K562 (cell line): ENCODE results near the gene ANKS3. TPM values are rescaled to one million over a fixed set of nuclear protein-coding genes. Genes with fewer than 3 reads are reported as not detected.

Source experiments
- CBFA2T2 ChIP-seq: fragments of 450-650 bp; conservative IDR thresholded peaks from 2 replicates; pipeline ENCODE4 v1.6.1; 2017; ENCODE audit warnings: mild to moderate bottlenecking
- ETS2 ChIP-seq: IDR thresholded peaks from 2 replicates; pipeline ENCODE4 v1.6.1; 2016; ENCODE audit warnings: borderline replicate concordance, missing genetic modification characterization, mild to moderate bottlenecking, moderate library complexity, missing compliant biosample characterization; ENCODE audit not compliant: poor library complexity, severe bottlenecking
- FOS ChIP-seq: IDR thresholded peaks from 3 replicates; pipeline ENCODE4 v1.6.1; 2011; ENCODE audit not compliant: insufficient read length; ENCODE audit errors: extremely low read depth
- HNRNPK ChIP-seq: fragments of 200-400 bp; formaldehyde crosslinking; IDR thresholded peaks from one replicate; pipeline ENCODE4 v1.6.1; 2018; ENCODE audit warnings: mild to moderate bottlenecking, low read depth, low read length; ENCODE audit not compliant: poor library complexity, severe bottlenecking
- KLF10 ChIP-seq: fragments of 250-450 bp; sonication (Bioruptor Pico); IDR thresholded peaks from 2 replicates; pipeline ENCODE4 v1.6.1; 2021; ENCODE audit warnings: matching md5 sums
- PTBP1 ChIP-seq: fragments of 200-400 bp; formaldehyde crosslinking; IDR thresholded peaks from 2 replicates; pipeline ENCODE4 v1.6.1; 2017; ENCODE audit warnings: low read depth, low read length
- RFX5 ChIP-seq: IDR thresholded peaks from 2 replicates; pipeline ENCODE4 v1.6.1; 2011; ENCODE audit warnings: low read depth, mild to moderate bottlenecking, improper control_type of control experiment, low read length
- SMARCE1 ChIP-seq: fragments of 450-650 bp; IDR thresholded peaks from 2 replicates; pipeline ENCODE4 v1.7.1; 2016; ENCODE audit warnings: mild to moderate bottlenecking
- SNRNP70 ChIP-seq: fragments of 200-400 bp; formaldehyde crosslinking; optimal IDR thresholded peaks from 2 replicates; pipeline ENCODE3; 2017; ENCODE audit warnings: low read depth, low read length
- SPI1 ChIP-seq: IDR thresholded peaks from 2 replicates; pipeline ENCODE4 v1.6.1; 2011; ENCODE audit warnings: low read depth, low read length, control low read depth, borderline replicate concordance
- TEAD2 ChIP-seq: fragments of 450-650 bp; IDR thresholded peaks from 2 replicates; pipeline ENCODE4 v1.6.1; 2016; ENCODE audit warnings: missing genetic modification characterization, control low read depth, missing compliant biosample characterization
- TRIM24 ChIP-seq, 2 experiments: fragments of 450-650 bp; IDR thresholded peaks; 2 replicates each; pipeline ENCODE4 v1.6.1; 2016
- polyA plus RNA-seq, 8 experiments: library from polyadenylated mRNA; depleted of rRNA in 4 of 8; stranded (reverse) in 5 of 8; unstranded in 3 of 8; fragments of >200 nt; fragmentation: Nextera tagmentation in 2 of 8; fragmentation: Illumina TruSeq in 1 of 8; extraction: Ambion mirVana in 2 of 8; extraction: Trizol in 1 of 8; gene quantifications; 2 replicates each; pipeline versions ENCODE4 v1.2.1 to v1.2.3, GENCODE V29; 2011 to 2014; ENCODE audit warnings: inconsistent platforms in 1 of 8, missing spikeins in 1 of 8
- total RNA-seq, 7 experiments: library from RNA; depleted of rRNA in 6 of 7; stranded (reverse); fragments of >200 nt in 6 of 7; fragmentation: Illumina TruSeq in 2 of 7; extraction: Trizol in 2 of 7; gene quantifications; 2 replicates each; pipeline versions ENCODE4 v1.2.1 to v1.2.3, GENCODE V29; 2011 to 2021; ENCODE audit warnings: low replicate concordance in 1 of 7
- TF ChIP-seq, protein P1 (sequence below), 2 experiments: fragments of 150-350 bp in 1 of 2; IDR thresholded peaks; 2 replicates each; pipeline ENCODE4 v1.6.1; 2012 to 2016; ENCODE audit warnings: low read depth in 2 of 2, low read length in 2 of 2, mild to moderate bottlenecking in 1 of 2, moderate library complexity in 1 of 2
- TF ChIP-seq, protein P2 (sequence below): fragments of 250-450 bp; sonication (Bioruptor Pico); IDR thresholded peaks from 2 replicates; pipeline ENCODE4 v1.5.0; 2021; ENCODE audit warnings: mild to moderate bottlenecking, moderate library complexity
- TF ChIP-seq, protein P3 (sequence below): fragments of 450-650 bp; IDR thresholded peaks from 2 replicates; pipeline ENCODE4 v1.6.1; 2018; ENCODE audit not compliant: partially characterized antibody
- TF ChIP-seq, protein P4 (sequence below): sonication (generic); formaldehyde crosslinking; IDR thresholded peaks from 2 replicates; pipeline ENCODE4 v1.5.0; 2020; ENCODE audit warnings: missing genetic modification reagents

The ANKS3 gene
- total and polyA plus RNA-seq, 9 of the 15 experiments (the other 6 are each of a cell fraction or from before 2014, with no cell fraction given), result 0.43 to 25.7 (median 14.8) TPM

DNA sequence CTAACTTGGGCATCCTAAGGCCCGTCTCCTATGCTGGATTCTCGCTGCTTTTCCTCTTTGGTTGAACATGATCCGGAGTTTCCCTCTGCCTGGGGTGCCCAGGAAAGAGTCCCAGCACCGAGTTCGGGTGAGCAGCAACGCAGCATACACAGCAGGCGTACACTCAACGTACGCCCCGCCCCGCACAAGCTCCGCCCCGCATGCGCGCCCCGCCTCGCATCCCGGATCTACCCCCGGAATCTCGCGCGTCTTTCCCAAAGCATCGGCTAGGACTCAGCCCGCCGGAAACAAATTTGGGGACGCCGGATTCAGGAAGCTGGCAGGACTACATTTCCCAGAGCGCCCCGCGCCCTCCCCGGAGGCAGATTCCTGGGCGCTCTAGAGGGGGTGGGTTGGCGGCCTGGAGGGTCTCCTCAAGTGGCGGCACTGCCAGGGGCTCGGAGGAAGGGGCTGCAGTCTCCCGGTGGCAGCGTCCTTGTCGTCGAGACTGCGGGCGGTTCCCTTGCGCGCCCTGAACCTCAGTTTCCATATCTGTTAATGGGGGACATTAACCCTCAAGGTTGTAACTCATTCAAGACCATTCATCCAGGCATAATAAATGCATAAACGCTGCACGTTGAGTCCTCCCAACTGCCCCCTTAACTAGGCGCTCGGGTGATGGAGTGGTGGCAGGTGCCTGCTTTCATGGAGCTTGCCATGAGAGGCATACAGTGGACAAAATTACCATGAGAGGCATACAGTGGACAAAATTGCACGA is 34.7 kb upstream of the ANKS3 start (continued):
- TF ChIP-seq, protein P1, sequence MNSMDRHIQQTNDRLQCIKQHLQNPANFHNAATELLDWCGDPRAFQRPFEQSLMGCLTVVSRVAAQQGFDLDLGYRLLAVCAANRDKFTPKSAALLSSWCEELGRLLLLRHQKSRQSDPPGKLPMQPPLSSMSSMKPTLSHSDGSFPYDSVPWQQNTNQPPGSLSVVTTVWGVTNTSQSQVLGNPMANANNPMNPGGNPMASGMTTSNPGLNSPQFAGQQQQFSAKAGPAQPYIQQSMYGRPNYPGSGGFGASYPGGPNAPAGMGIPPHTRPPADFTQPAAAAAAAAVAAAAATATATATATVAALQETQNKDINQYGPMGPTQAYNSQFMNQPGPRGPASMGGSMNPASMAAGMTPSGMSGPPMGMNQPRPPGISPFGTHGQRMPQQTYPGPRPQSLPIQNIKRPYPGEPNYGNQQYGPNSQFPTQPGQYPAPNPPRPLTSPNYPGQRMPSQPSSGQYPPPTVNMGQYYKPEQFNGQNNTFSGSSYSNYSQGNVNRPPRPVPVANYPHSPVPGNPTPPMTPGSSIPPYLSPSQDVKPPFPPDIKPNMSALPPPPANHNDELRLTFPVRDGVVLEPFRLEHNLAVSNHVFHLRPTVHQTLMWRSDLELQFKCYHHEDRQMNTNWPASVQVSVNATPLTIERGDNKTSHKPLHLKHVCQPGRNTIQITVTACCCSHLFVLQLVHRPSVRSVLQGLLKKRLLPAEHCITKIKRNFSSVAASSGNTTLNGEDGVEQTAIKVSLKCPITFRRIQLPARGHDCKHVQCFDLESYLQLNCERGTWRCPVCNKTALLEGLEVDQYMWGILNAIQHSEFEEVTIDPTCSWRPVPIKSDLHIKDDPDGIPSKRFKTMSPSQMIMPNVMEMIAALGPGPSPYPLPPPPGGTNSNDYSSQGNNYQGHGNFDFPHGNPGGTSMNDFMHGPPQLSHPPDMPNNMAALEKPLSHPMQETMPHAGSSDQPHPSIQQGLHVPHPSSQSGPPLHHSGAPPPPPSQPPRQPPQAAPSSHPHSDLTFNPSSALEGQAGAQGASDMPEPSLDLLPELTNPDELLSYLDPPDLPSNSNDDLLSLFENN (IDR thresholded peaks at IDR 0.05; ENCODE audit: low read depth in 2 of 2, low read length in 2 of 2), result no peak
- TF ChIP-seq RFX5 (no peak), HNRNPK (no peak), SPI1 (no peak), ETS2 (tag) (no peak), SNRNP70 (no peak), SMARCE1 (no peak), TEAD2 (tag) (no peak), PTBP1 (0 out of 2 replicates have a peak, but pooled peaks have one; percentile 63), CBFA2T2 (no peak), KLF10 (no peak), TRIM24 (IDR thresholded peaks at IDR 0.05) (peak in 1 of 2 experiments; percentile 51; a peak in 1 of 4 replicates), FOS (no peak)
- TF ChIP-seq, protein P2, sequence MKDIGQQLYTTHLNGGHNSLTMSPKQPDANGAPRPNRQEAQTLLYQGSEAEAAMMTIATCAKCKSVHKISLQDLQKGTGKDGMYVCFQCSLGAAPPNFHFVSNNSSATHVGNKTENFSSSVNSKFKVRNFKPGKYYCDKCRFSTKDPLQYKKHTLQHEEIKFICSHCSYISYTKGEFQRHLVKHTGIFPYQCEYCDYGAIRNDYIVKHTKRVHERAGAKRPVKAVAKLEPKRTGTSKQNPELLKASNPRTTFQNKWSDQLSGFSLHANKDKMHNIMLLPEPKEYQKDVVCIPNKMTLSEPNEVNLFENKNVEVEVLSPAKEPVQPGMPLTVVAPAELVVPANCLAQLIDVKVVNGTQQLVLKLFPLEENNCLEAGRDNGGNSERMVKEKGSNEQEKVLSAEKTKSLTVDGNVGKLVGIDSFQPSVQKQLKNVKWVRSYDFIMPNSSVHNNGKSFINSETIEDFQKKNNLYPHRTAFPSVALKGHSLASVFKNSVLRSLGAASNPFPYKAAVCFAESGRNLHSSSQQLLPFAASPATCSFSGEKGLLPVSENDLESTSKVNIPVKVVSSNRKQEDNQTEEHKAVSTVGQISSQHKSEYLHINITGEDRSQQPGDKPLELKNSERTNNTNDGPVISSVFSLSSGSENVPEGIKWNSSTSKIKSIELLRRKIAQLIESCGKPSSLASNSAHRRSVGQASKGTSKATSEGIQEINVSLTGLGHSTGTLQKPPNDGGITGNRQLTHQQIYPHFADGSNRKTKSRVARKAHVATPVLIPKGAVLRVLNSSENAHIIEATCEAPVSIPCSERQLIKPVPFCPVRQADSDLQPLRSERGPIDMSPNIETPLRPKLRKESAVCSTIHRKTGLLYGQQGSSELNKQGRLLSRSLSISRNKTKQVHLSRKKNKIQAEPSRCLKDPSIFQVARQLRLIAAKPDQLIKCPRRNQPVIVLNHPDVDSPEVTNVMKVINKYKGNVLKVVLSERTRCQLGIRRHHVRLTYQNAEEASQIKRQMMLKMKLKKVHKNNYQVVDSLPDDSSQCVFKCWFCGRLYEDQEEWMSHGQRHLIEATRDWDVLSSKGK (CRISPR knock-in tag), result no peak
- TF ChIP-seq, protein P3, sequence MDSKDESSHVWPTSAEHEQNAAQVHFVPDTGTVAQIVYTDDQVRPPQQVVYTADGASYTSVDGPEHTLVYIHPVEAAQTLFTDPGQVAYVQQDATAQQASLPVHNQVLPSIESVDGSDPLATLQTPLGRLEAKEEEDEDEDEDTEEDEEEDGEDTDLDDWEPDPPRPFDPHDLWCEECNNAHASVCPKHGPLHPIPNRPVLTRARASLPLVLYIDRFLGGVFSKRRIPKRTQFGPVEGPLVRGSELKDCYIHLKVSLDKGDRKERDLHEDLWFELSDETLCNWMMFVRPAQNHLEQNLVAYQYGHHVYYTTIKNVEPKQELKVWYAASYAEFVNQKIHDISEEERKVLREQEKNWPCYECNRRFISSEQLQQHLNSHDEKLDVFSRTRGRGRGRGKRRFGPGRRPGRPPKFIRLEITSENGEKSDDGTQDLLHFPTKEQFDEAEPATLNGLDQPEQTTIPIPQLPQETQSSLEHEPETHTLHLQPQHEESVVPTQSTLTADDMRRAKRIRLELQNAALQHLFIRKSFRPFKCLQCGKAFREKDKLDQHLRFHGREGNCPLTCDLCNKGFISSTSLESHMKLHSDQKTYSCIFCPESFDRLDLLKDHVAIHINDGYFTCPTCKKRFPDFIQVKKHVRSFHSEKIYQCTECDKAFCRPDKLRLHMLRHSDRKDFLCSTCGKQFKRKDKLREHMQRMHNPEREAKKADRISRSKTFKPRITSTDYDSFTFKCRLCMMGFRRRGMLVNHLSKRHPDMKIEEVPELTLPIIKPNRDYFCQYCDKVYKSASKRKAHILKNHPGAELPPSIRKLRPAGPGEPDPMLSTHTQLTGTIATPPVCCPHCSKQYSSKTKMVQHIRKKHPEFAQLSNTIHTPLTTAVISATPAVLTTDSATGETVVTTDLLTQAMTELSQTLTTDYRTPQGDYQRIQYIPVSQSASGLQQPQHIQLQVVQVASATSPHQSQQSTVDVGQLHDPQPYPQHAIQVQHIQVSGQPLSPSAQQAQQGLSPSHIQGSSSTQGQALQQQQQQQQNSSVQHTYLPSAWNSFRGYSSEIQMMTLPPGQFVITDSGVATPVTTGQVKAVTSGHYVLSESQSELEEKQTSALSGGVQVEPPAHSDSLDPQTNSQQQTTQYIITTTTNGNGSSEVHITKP, result peak; percentile 46
- TF ChIP-seq, protein P4, sequence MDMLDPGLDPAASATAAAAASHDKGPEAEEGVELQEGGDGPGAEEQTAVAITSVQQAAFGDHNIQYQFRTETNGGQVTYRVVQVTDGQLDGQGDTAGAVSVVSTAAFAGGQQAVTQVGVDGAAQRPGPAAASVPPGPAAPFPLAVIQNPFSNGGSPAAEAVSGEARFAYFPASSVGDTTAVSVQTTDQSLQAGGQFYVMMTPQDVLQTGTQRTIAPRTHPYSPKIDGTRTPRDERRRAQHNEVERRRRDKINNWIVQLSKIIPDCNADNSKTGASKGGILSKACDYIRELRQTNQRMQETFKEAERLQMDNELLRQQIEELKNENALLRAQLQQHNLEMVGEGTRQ (CRISPR knock-in tag), result no peak
